Measurements from ENCODE around the gene UQCRC2. TPM values are rescaled to one million over a fixed set of nuclear protein-coding genes. Genes with fewer than 3 reads are reported as not detected.

The UQCRC2 gene
- polyA plus RNA-seq, 1 experiment, result 245 TPM

GRCh38 chr16:21987498-21987897, 34.3 kb downstream of the UQCRC2 start:
- no peak for DNase-seq (ENCODE audit: low read depth, low spot score)
- Histone ChIP-seq H3K4me3 (ENCODE audit: low read depth, low read length) (no peak overlapping the region), H3K9me3 (ENCODE audit: control insufficient read depth, insufficient read depth, low read length) (no peaks in the 10 kb centered on the region), H3K27me3 (ENCODE audit: control insufficient read depth, insufficient read depth, low read length) (no peaks in the 10 kb centered on the region), H3K27ac (ENCODE audit: low read depth, low read length) (no peak overlapping the region)
- POLR2A ChIA-PET, result no interaction called here
- CTCF ChIA-PET, result interaction anchor here (1.4 kb wide), 1 partner anchor 90 kb away, joined by 4 read pairs; no protein-coding TSS in a partner anchor
- TF ChIP-seq CTCF (IDR thresholded peaks at IDR 0.05; ENCODE audit: low read depth, low read length), result no peak

GRCh38 chr16:21989133-21989532, 36.0 kb downstream of the UQCRC2 start:
- no peak for DNase-seq (ENCODE audit: low read depth, low spot score)
- ChIA-PET CTCF (interaction anchor here (0.6 to 5.1 kb wide), 3 partner anchors 18 to 200 kb away, joined by 10 to 39 read pairs (median 25); no protein-coding TSS in a partner anchor), POLR2A (interaction anchor here (0.7 to 1.3 kb wide), 2 partner anchors 19 to 365 kb away, joined by 4 to 7 read pairs; partner anchors contain the start of gene MOSMO)
- no peak overlapping the region for H3K4me3 ChIP-seq (ENCODE audit: low read depth, low read length)
- H3K9me3 ChIP-seq (ENCODE audit: control insufficient read depth, insufficient read depth, low read length), result no peaks in the 10 kb centered on the region
- TF ChIP-seq CTCF (IDR thresholded peaks at IDR 0.05; ENCODE audit: low read depth, low read length), result no peak
- no peak overlapping the region for H3K27ac ChIP-seq (ENCODE audit: low read depth, low read length)
- H3K27me3 ChIP-seq (ENCODE audit: control insufficient read depth, insufficient read depth, low read length), result no peaks in the 10 kb centered on the region

- Histone ChIP-seq H3K27ac (ENCODE audit: low read depth, low read length) (no peak overlapping the region), H3K9me3 (ENCODE audit: control insufficient read depth, insufficient read depth, low read length) (no peaks in the 10 kb centered on the region), H3K27me3 (ENCODE audit: control insufficient read depth, insufficient read depth, low read length) (no peaks in the 10 kb centered on the region), H3K4me3 (ENCODE audit: low read depth, low read length) (no peak overlapping the region)
- ChIA-PET CTCF (interaction anchor here (1.2 to 5.1 kb wide), 5 partner anchors 11 to 199 kb away, joined by 3 to 39 read pairs (median 8); no protein-coding TSS in a partner anchor), POLR2A (interaction anchor here (1.3 kb wide), 1 partner anchor 18 kb away, joined by 4 read pairs; the partner anchor contains the start of gene MOSMO)
- no peak for DNase-seq (ENCODE audit: low read depth, low spot score)
- TF ChIP-seq CTCF (IDR thresholded peaks at IDR 0.05; ENCODE audit: low read depth, low read length), result no peak
These were observed 36.6 kb downstream of the UQCRC2 start for GRCh38 chr16:21989751-21990150.

GRCh38 chr16:21990381-21990944, 37.3 kb downstream of the UQCRC2 start:
- Histone ChIP-seq H3K9me3 (ENCODE audit: control insufficient read depth, insufficient read depth, low read length) (no peaks in the 10 kb centered on the region), H3K4me3 (ENCODE audit: low read depth, low read length) (no peak overlapping the region), H3K27ac (ENCODE audit: low read depth, low read length) (no peak overlapping the region), H3K27me3 (ENCODE audit: control insufficient read depth, insufficient read depth, low read length) (no peaks in the 10 kb centered on the region)
- no peak for TF ChIP-seq CTCF (IDR thresholded peaks at IDR 0.05; ENCODE audit: low read depth, low read length)
- POLR2A ChIA-PET, result interaction anchor here (1.3 kb wide), 1 partner anchor 17 kb away, joined by 4 read pairs; the partner anchor contains the start of gene MOSMO
- CTCF ChIA-PET, result interaction anchor here (0.8 to 5.1 kb wide), 7 partner anchors 10 to 333 kb away, joined by 3 to 39 read pairs (median 6); no protein-coding TSS in a partner anchor
- no peak for DNase-seq (ENCODE audit: low read depth, low spot score)

- CTCF ChIA-PET, result interaction anchor here (0.9 to 5.1 kb wide), 4 partner anchors 10 to 197 kb away, joined by 3 to 39 read pairs (median 15); no protein-coding TSS in a partner anchor
These were observed 38.5 kb downstream of the UQCRC2 start for GRCh38 chr16:21991621-21992020.

More at GRCh38 chr16:21991621-21992020, 38.5 kb downstream of the UQCRC2 start:
- Histone ChIP-seq H3K9me3 (ENCODE audit: control insufficient read depth, insufficient read depth, low read length) (no peaks in the 10 kb centered on the region), H3K27ac (ENCODE audit: low read depth, low read length) (no peak overlapping the region), H3K27me3 (ENCODE audit: control insufficient read depth, insufficient read depth, low read length) (no peaks in the 10 kb centered on the region), H3K4me3 (ENCODE audit: low read depth, low read length) (no peak overlapping the region)
- DNase-seq (ENCODE audit: low read depth, low spot score), result no peak
- TF ChIP-seq CTCF (IDR thresholded peaks at IDR 0.05; ENCODE audit: low read depth, low read length), result no peak
- POLR2A ChIA-PET, result no interaction called here

Data from AG04450 (cell line).